Retinal pigment epithelial cell (primary cell): ENCODE data around the gene LIN9.

ENCODE experiments used
- DNase-seq: peaks from one replicate; pipeline ENCODE4 v3.0.0-alpha.2; 2010; ENCODE audit warnings: low read depth
- H3K4me3 ChIP-seq: 2 replicates; pipeline ENCODE4 v1.5.1; 2011; ENCODE audit warnings: mild to moderate bottlenecking, low read length, control low read depth, moderate library complexity
- TF ChIP-seq, protein P1 (sequence below): conservative IDR thresholded peaks from 2 replicates; pipeline ENCODE4 v1.5.1; 2011; ENCODE audit warnings: low read depth, low read length, control low read depth, inconsistent platforms

Gene LIN9

DNA sequence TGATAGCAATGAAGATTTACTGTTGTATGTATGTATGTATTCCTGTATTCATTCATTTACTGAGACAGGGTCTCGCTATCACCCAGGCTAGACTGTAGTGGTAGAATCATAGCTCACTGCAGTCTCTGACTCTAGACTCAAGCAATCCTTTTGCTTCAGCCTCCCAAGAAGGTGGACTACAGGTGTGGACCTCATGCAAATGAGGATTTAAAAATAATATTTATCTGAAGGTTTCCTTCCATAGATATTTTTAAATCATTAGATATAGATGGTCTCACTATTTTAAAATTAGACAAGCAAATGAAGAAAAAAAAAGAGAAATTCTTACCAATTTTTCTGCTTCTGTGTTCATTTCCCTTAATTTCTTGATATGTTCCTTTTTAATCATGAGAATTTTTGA, 58.5 kb downstream of the LIN9 start:
- no peak overlapping the region for H3K4me3 ChIP-seq
- DNase-seq: no peak
- TF ChIP-seq, protein P1, sequence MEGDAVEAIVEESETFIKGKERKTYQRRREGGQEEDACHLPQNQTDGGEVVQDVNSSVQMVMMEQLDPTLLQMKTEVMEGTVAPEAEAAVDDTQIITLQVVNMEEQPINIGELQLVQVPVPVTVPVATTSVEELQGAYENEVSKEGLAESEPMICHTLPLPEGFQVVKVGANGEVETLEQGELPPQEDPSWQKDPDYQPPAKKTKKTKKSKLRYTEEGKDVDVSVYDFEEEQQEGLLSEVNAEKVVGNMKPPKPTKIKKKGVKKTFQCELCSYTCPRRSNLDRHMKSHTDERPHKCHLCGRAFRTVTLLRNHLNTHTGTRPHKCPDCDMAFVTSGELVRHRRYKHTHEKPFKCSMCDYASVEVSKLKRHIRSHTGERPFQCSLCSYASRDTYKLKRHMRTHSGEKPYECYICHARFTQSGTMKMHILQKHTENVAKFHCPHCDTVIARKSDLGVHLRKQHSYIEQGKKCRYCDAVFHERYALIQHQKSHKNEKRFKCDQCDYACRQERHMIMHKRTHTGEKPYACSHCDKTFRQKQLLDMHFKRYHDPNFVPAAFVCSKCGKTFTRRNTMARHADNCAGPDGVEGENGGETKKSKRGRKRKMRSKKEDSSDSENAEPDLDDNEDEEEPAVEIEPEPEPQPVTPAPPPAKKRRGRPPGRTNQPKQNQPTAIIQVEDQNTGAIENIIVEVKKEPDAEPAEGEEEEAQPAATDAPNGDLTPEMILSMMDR: no peak

DNA sequence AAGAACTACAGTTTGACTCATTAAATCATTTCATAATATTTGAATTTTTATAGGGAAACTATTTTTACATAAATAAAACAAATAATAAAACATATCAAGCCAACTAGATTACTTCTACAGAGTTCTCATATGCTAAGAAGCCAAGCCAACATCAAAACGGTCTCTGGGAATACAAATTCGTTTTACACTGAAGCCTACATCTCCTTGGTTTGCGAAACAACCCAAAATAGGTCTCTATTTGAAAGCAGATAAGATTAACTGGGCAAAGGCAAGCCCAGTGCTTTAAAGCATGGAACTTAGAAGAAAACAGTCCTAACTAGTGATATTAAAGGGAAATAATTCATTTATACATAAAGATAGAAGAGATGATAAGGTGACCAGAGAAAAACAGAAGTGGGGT, 60.2 kb downstream of the LIN9 start:
- TF ChIP-seq, protein P1: no peak
- DNase-seq: no peak
- H3K4me3 ChIP-seq: no peak overlapping the region

DNA sequence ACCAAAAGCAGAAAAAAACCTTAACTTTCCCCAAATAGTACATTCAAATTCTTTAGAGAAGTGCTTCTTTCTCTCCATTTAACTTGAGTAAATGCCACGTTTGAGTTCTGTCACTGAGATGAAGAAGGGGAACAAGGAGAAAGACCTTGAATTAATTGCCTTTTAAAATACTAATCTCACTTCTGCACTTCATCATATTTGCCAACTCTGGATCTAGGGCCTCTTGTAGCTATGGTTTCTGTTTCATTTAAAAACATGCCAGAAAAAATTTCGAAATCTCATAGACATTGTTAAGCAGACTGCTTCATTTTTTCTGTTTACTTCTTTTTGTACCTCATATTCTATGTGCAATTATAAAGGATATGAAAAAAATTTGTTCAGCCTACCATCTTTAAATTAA, 60.9 kb downstream of the LIN9 start:
- no peak overlapping the region for H3K4me3 ChIP-seq
- TF ChIP-seq, protein P1: no peak
- DNase-seq: peak; percentile 11

DNA sequence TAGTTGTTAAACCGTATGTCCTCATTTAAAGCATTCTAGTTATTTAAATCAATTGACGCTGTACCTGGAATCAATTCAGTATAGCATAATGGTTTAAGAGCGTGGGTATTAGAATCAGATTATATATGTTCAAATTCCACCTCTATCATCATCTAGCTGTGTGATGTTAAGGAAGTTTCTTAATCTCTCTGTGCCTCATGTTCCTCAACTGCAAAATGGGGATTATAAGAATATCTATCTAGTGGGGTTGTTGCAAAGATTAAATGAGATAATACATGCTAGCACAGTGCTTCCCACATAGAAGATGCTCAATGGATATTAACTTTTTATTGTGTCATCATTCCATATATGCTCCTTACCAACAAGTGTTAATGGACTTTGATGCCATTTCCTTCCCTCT, 69.5 kb downstream of the LIN9 start:
- DNase-seq: no peak
- H3K4me3 ChIP-seq: no peak overlapping the region
- TF ChIP-seq, protein P1: no peak

DNA sequence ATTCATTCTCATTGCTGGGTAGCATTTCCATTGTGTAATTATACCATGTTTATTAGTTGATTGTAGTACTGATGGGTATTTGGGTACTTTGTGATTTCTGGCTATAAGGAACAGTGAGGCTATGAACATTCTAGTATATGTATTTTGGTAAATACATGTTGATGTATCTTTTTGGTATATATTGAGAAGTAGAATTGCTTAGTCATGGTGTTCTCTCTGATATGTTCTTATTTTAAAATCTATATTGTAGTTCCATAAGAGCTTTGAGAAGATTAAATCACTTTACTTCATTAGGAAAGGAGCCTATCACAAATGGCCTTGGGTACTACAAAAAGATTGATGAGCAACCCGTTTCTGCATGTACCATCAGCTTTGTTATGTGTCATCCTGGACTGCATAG, 72.1 kb downstream of the LIN9 start:
- H3K4me3 ChIP-seq: no peak overlapping the region
- no peak for DNase-seq
- TF ChIP-seq, protein P1: no peak

DNA sequence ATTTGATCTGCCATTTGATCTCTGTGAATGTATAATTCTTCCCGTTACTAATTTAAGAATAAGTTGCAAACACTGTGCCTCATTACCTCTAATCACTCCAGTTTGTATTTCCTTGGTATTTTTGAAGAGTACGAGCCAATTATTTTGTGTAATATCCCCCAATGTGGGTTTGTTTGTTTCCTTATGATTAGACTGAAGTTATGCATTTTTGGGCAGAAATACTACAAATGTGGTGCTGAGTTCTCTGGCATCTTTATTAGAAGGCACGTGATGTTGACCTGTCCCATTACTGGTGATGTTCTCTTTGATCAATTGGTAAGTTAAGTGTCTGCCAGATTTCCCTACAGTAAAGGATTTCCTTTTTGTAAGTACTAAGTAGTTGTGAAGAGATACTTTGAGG, 75.2 kb downstream of the LIN9 start:
- no peak overlapping the region for H3K4me3 ChIP-seq
- DNase-seq: no peak
- TF ChIP-seq, protein P1: no peak

DNA sequence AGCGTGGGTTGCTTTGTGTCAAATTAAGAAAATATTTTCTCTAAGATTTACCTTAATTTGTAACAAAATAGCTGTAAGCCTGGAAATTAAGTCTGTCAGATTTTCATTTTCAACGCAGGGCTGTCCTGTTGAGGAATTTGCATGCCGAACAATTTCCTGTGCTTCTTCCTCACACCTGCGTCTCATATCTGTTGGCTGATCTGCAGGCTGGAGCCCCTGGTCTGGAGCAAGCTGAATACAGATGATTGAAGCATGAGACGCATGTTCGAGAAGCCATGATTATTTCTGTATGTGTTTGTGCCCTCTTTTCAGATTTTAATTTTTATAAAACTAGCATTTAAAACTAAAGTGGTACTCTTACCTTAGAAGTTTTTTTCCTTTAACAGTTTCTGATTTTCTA, 75.7 kb downstream of the LIN9 start:
- DNase-seq: no peak
- TF ChIP-seq, protein P1: no peak
- H3K4me3 ChIP-seq: no peak overlapping the region
